Lower lobe of right lung (tissue), 2 donors: Measurements from ENCODE around the gene GPR39. TPM values are rescaled to one million over a fixed set of nuclear protein-coding genes. Genes with fewer than 3 reads are reported as not detected.
A peak's percentile ranks its signal among the peaks of the same experiment; 100 is the strongest.

Experiments used
- ATAC-seq, 2 donors: fragments of 200-7000 bp; cut with Tn5 transposase; one replicate each; pipeline ENCODE4 v1.9.1; 2020 to 2022; ENCODE audit warnings: mild to moderate bottlenecking in 2 of 2, moderate library complexity in 2 of 2
- DNase-seq: peaks from one replicate; pipeline ENCODE4 v3.0.0-alpha.2; 2020
- H3K27ac ChIP-seq: fragments of 200-600 bp; one replicate; pipeline ENCODE4 v1.8.0; 2022
- H3K27me3 ChIP-seq: fragments of 200-600 bp; one replicate; pipeline ENCODE4 v1.8.0; 2022; ENCODE audit warnings: low read depth
- H3K36me3 ChIP-seq: fragments of 200-600 bp; one replicate; pipeline ENCODE4 v1.8.0; 2022; ENCODE audit warnings: mild to moderate bottlenecking
- H3K4me1 ChIP-seq: fragments of 200-600 bp; one replicate; pipeline ENCODE4 v1.8.0; 2022
- H3K4me3 ChIP-seq: fragments of 200-600 bp; one replicate; pipeline ENCODE4 v1.8.0; 2022; ENCODE audit warnings: mild to moderate bottlenecking
- H3K9me3 ChIP-seq: fragments of 200-600 bp; one replicate; pipeline ENCODE4 v1.8.0; 2022
- intact Hi-C: fragments of 100-400 bp; cut with DNase I; formaldehyde crosslinking; loops from one replicate; pipeline ENCODE4 v1.11.0; 2022
- total RNA-seq: library from RNA; stranded (reverse); fragmentation: NEBNext Ultra II Directional; extraction: Animal tissue kit (Norgen Biotek cat#: 25700); gene quantifications from one replicate; pipeline ENCODE4 v1.2.1, GENCODE V29; 2021
- TF ChIP-seq, protein P1 (sequence below): fragments of 200-600 bp; IDR thresholded peaks from one replicate; pipeline ENCODE4 v1.8.0; 2022; ENCODE audit warnings: antibody characterized with exemption, mild to moderate bottlenecking
- donor health status: DM: no; HTN: yes; CAD: no; lungs with severe emphysema.

Gene GPR39
- total RNA-seq, 1 donor from 2014 or later = 11.2 TPM

DNA sequence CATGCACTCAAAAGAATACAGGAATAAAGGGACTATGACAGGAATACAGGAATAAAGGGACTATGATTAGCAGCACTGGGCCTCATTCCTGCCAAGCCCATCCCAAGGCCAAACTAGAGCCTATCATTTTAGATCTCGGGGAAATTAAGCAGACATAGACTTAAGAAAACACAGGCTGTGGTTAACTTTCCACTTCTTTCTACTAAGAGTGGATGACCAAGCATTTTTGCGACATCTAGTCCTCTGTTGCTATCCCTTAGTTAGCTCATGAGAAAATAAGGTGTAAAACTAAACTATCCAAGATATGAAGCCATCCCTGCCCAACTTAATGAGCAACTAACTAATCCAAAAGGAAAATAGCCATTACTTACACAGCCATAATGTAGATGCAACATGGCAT, 247.5 kb downstream of the GPR39 start:
- no peaks in the 10 kb centered on the region for H3K36me3 ChIP-seq
- DNase-seq (no peak), ATAC-seq (no peak)
- intact Hi-C loops = no loop called here
- H3K9me3 ChIP-seq = no peaks in the 10 kb centered on the region
- H3K27ac ChIP-seq = no peak overlapping the region
- H3K27me3 ChIP-seq = peaks cover 26% of the 10 kb centered on the region
- H3K4me1 ChIP-seq = peaks cover 8% of the 10 kb centered on the region
- no peak overlapping the region for H3K4me3 ChIP-seq
- TF ChIP-seq, protein P1, sequence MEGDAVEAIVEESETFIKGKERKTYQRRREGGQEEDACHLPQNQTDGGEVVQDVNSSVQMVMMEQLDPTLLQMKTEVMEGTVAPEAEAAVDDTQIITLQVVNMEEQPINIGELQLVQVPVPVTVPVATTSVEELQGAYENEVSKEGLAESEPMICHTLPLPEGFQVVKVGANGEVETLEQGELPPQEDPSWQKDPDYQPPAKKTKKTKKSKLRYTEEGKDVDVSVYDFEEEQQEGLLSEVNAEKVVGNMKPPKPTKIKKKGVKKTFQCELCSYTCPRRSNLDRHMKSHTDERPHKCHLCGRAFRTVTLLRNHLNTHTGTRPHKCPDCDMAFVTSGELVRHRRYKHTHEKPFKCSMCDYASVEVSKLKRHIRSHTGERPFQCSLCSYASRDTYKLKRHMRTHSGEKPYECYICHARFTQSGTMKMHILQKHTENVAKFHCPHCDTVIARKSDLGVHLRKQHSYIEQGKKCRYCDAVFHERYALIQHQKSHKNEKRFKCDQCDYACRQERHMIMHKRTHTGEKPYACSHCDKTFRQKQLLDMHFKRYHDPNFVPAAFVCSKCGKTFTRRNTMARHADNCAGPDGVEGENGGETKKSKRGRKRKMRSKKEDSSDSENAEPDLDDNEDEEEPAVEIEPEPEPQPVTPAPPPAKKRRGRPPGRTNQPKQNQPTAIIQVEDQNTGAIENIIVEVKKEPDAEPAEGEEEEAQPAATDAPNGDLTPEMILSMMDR = no peak

DNA sequence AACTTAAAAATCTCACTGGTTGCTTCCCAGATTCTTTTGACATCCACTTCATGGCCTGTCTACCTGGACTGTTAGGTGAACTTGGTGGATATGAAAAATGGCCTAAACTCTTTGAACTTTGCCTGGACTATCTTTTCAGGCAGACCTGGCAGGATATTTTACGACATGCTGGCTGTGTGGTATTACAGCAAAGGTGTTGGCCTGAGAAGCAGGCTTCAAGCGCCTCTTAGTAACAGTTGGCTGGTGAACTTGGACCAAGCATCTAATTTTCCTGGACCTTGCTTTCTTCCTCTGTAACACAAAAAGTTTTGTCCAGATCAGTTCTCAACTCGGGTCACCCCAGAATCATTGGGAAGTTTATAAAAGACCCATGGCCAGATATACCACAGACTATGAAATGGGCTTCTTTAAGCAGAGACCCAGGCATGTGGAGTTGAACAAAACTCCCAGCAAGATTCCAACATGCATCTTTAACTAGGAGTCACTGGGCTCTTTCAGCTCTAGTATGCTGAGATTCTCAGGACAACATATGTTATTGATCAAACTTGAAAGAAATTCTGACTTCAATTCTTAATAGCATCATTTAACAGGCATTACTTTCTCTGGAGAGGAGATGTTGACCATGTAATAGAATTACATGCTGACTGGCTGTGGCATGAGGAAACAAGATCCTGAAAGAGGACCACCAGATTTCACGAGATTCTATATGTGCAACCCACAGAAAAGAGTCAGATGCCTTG, 249.0 kb downstream of the GPR39 start:
- Histone ChIP-seq H3K27me3 (peaks cover 41% of the 10 kb centered on the region), H3K4me3 (no peak overlapping the region), H3K36me3 (no peaks in the 10 kb centered on the region), H3K9me3 (no peaks in the 10 kb centered on the region), H3K4me1 (peaks cover 21% of the 10 kb centered on the region), H3K27ac (no peak overlapping the region)
- intact Hi-C loops = no loop called here
- ATAC-seq (no peak), DNase-seq (no peak)
- TF ChIP-seq, protein P1 = no peak

DNA sequence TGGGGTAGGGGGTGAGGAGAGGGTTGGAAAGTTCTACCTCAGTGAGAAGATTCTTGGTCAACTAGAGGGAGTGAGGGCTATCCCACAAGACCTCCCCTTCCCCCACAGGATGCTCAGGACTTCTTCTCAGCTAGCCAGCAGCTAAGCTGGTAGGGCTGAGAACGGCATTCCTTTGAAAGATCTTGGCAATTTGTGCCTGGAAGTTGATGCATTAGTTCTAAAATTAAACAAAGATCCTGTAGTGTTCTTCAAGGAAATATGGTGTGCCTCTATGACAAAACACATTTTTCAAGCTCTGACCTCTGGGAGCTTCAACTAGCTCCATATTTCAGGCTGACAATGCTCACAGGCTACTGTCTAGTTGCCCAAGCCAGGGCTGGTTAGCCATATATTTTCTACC, 251.1 kb downstream of the GPR39 start:
- DNase-seq = no peak
- Histone ChIP-seq H3K4me3 (no peak overlapping the region), H3K9me3 (no peaks in the 10 kb centered on the region), H3K27ac (no peak overlapping the region), H3K36me3 (no peaks in the 10 kb centered on the region), H3K27me3 (peaks cover 50% of the 10 kb centered on the region), H3K4me1 (peaks cover 28% of the 10 kb centered on the region)
- no peak for ATAC-seq
- TF ChIP-seq, protein P1 = no peak
- intact Hi-C loops = no loop called here

DNA sequence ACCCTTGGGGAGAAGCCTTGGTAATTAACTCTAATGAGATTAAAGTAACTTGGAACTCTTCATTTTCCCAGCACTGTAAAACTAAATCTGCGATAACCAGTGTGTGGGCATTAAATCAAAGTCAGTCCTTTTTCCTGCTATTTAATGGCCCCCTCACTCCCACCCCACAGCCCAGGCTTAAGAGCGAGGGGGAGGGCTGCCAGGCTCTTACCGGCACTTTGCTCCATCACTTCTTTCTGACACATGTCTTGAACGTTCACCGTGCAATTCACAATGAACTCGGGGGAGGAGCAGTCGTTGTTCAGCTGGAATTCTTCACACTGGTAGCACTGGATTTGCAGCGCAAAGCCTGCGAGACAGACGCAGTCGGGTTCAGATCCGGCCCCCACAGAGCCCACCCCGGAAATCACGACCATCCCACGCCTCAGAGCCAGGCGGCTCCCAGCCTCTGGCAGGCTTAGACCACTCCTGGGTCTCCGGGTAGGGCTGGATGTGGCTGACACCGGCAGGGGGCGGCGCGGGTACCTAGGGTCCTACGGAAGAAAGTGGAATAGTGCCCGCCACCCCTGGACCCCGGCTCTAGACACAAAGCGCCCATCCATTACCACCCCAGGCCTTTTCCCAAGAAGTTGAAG, 251.7 kb downstream of the GPR39 start:
- Histone ChIP-seq H3K36me3 (no peaks in the 10 kb centered on the region), H3K27ac (no peak overlapping the region), H3K9me3 (no peaks in the 10 kb centered on the region), H3K4me1 (peaks cover 28% of the 10 kb centered on the region), H3K4me3 (no peak overlapping the region), H3K27me3 (peaks cover 50% of the 10 kb centered on the region)
- TF ChIP-seq, protein P1 = no peak
- no peak for ATAC-seq
- no peak for DNase-seq
- intact Hi-C loops = no loop called here

DNA sequence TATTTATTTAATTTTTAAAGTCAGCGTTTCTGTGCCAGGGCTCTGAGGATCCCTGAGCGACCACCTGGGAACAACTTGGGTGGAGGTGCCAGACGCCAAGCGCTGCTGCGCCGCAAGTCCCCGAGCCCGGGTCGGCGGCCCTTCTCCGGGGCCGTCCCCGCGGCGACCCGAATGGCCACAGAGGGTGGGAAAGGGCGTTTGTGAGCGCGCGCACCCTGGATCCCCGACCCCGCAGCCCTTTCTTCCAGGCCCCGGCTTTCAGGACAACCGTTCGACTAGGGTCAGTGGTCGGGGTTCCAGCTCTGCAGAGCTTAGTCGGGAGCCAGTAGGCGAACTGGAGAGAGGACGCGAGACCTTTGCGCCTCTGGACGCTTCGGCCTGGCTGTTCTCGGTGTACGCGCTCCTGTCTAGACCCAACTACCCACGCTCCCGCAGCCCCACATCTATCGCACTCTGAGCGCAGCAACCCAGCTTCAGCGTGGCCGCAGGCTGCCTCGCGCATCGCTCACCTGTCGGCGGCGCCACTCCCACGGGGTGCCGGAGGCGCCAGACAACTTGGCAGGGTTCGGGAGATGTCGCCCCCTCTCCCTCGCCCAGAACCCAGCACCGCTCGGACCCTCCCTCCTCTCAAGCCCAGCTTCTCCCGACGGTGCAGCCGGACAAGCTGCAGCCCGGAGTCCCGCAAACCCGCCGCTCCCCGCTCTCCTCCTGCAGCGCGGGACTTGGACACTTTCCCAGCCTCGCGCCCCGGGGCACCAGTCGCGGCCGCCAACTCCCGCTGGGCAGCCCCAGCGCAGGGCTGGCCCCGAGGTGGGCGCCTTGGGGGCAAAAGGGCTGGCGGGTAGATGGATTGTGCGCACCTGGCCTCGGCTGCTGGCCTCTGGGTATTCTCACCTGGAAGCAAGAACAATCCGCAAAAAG, 252.6 kb downstream of the GPR39 start:
- H3K4me1 ChIP-seq = peaks cover 28% of the 10 kb centered on the region
- ATAC-seq (peak; percentile 45 to 48), DNase-seq (no peak)
- TF ChIP-seq, protein P1 = no peak
- intact Hi-C loops = no loop called here
- no peak overlapping the region for H3K27ac ChIP-seq
- H3K4me3 ChIP-seq = peak overlapping the region; percentile 56
- H3K27me3 ChIP-seq = peaks cover 50% of the 10 kb centered on the region
- no peaks in the 10 kb centered on the region for H3K36me3 ChIP-seq
- H3K9me3 ChIP-seq = no peaks in the 10 kb centered on the region
